ENCODE measurements around the gene PRKAR1B.
"Not testable (repeated sequence)": the region's sequence is repeated elsewhere in the genome, so short reads cannot be mapped to it uniquely, and the experiment has no call there.

Gene PRKAR1B

GRCh38 chr7:552151-552867 lies 174.8 kb downstream of the PRKAR1B start:
- DNase-seq: not testable (repeated sequence)

GRCh38 chr7:551615-551970 lies 175.5 kb downstream of the PRKAR1B start:
- not testable (repeated sequence) for DNase-seq

GRCh38 chr7:550881-551614 lies 176.0 kb downstream of the PRKAR1B start:
- no peak for DNase-seq

GRCh38 chr7:549891-550625 lies 177.0 kb downstream of the PRKAR1B start:
- no peak for DNase-seq

GRCh38 chr7:549066-549890 lies 177.8 kb downstream of the PRKAR1B start:
- DNase-seq: no peak

- DNase-seq: no peak
Observed at GRCh38 chr7:548401-548800, 178.7 kb downstream of the PRKAR1B start.

GRCh38 chr7:545470-545869 lies 181.6 kb downstream of the PRKAR1B start:
- no peak for DNase-seq

- no peak for DNase-seq
Observed at GRCh38 chr7:544338-545221, 182.5 kb downstream of the PRKAR1B start.

- no peak for DNase-seq
Observed at GRCh38 chr7:543501-544337, 183.4 kb downstream of the PRKAR1B start.

- DNase-seq: no peak
Observed at GRCh38 chr7:542713-543500, 184.2 kb downstream of the PRKAR1B start.

- no peak for DNase-seq
Observed at GRCh38 chr7:542131-542712, 184.9 kb downstream of the PRKAR1B start.

- DNase-seq: no peak
Observed at GRCh38 chr7:541661-542060, 185.4 kb downstream of the PRKAR1B start.

- DNase-seq: no peak
Observed at GRCh38 chr7:540997-541396, 186.1 kb downstream of the PRKAR1B start.

GRCh38 chr7:540579-540978 lies 186.5 kb downstream of the PRKAR1B start:
- no peak for DNase-seq

GRCh38 chr7:539731-540411 lies 187.2 kb downstream of the PRKAR1B start:
- no peak for DNase-seq

- DNase-seq: no peak
Observed at GRCh38 chr7:538764-539685, 188.1 kb downstream of the PRKAR1B start.

GRCh38 chr7:537911-538634 lies 189.0 kb downstream of the PRKAR1B start:
- DNase-seq: no peak
